GM18507 (cell line): Measurements from ENCODE around the gene IFIT5.
A peak's percentile ranks its signal among the peaks of the same experiment; 100 is the strongest.
"Not testable (repeated sequence)": the region's sequence is repeated elsewhere in the genome, so short reads cannot be mapped to it uniquely, and the experiment has no call there.

Source experiments
- DNase-seq: peaks from one replicate; pipeline ENCODE4 v3.0.0; 2011; ENCODE audit warnings: low read depth; ENCODE audit not compliant: insufficient read length; ENCODE audit errors: extremely low spot score
- FAIRE-seq: peaks from 2 replicates; lab custom pipeline; 2011; peaks lifted over from hg19 to GRCh38; lab: Jason Lieb, UNC

The IFIT5 gene

DNA sequence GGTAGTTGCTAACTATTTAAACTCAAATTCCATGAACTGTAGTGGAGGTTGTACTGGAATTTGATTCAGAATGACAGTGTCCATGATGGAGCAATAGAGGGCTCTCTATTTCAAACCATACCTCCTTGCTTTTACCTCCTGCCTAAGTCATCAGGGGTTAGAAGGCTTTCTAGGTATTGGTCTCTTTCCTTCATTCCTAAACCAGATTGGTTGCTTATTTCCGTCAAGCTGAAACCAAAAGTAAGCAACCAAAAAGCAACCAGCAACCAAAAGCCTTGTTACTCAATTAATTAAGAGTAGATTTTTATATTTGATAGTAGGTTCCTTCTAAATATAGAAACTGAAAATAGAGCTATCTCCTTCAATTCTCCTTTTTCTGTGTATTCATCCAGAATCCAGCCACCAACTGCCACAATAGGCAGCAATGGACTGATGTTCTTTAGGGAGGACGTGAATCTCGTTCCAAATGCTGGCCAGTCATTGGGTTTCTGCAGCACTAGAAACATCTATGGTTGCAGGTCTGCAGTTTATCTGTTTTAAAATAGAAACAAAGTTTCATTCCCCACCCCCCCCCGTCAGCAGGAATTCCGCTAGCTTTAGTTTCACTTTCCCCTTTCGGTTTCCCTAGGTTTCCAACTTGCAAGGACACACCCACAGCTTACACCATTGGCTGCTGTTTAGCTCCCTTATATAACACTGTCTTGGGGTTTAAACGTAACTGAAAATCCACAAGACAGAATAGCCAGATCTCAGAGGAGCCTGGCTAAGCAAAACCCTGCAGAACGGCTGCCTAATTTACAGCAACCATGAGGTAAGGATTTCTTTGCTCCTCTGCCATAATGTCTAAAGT, 22.2 kb upstream of the IFIT5 start, which contains the start of gene IFIT1:
IFIT1 (plus strand) TSS at position 717 of the 850 bp plus-strand sequence; CDS start at position 807, 90 bp downstream.
- FAIRE-seq: peak; percentile 95

DNA sequence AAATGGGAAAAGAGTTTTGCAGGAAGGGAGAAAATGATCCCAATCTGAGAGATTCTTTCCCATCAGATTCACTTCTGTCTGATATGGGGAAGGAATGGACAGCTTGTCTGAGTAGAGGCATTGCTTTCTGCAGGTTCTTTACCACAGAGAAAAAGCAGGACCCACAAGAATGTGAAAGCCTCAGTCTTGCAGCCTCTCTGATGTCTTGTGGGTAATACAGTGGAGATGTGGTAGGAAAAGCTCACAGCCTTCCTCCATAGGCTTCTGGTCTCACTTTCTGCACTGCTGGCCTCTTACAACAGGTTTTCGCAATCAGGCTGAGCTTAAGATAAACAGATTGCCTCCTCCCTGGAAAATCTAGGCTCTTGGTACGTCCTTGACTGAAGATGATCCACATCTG, 21.4 kb upstream of the IFIT5 start:
- DNase-seq (no peak), FAIRE-seq (no peak)

More for the DNA sequence above, 22.2 kb upstream of the IFIT5 start, which contains the start of gene IFIT1:
- DNase-seq: peak; percentile 42

DNA sequence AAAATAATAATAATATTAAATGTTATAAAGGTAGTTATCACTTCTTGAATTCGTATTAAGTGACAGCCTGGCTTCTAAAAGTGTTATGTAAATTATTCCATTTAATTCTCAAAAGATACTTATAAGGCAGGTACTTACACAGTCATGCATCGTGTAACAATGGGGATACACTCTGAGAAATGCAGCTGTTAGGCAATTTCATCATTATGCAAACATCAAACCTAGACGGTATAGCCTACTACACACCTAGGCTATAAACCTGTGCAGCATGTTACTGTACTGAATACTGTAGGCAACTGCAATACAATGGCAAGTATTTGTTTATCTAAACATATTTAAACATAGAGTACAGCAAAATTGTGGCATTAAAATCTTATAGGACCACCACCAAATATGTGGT, 20.5 kb upstream of the IFIT5 start:
- no peak for DNase-seq
- FAIRE-seq: no peak

DNA sequence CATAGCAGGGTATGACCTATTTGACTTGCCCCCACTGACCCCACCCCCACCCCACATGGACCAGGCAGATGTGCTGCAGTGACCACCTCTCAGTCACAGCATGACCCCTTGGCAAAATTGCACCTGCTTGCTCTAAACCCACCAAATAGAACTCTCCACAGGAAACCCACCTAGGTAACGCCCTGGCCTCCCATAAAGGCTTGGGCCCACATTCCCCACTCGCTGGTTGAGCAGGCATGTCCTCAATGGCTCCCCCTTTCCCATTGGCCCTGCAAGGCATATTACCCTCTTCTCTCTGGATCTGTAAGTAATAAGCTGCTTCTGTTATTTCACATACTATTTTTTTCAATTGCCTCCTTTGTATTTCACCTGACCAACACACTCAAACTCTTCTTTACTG, 19.2 kb upstream of the IFIT5 start:
- FAIRE-seq (no peak), DNase-seq (no peak)

DNA sequence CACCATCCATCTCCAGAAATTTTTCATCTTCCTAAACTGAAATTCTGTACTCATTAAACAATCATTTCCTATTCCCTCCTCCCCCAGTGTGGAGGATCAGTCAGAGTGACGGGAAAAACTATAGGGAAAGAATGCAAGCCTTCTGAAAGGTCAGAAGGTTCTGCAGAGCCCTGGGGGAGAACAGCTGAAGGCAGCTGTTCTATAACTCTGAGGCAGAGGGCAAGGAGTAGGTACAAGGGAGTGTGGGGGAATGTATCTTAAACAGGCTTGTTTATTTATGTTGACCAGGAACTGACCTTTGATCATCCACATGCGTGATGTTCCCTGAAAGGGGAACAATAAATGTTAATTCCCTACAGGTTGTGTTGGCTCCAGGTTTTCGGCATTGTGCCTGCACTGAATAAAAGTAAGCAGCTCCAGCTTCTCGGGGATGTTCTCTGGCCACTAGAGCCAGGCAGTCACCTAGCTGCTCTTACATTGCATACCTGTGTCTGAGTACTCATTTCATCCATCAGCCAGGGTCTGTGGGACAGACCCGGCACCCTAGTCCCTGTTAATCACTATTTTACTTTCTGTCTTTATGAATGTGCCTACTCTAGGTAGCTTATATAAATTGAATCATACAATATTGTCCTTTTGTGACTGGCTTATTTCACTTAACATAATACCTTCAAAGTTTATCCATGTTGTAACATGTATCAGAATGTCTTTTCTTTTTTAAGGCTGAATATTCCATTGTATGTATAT, 16.2 kb upstream of the IFIT5 start:
- FAIRE-seq: peak; percentile 33
- no peak for DNase-seq

DNA sequence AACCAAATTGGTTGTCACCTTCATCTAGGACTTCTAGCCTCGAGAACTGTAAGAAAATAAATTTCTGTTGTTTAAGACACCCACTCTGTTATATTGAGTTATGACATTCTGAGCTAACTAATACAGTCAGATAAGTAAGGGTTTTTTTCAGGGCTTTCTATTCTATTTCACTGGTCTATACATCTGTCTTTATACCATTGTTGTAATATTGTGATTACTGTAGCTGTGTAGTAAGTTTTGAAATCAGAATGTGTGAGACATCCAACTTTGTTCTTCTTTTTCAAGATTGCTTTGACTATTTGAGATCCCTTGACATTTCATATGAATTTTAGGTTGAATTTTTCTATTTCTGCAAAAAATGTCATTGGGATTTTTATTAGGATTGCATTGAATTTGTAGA, 14.4 kb upstream of the IFIT5 start:
- DNase-seq (no peak), FAIRE-seq (no peak)

DNA sequence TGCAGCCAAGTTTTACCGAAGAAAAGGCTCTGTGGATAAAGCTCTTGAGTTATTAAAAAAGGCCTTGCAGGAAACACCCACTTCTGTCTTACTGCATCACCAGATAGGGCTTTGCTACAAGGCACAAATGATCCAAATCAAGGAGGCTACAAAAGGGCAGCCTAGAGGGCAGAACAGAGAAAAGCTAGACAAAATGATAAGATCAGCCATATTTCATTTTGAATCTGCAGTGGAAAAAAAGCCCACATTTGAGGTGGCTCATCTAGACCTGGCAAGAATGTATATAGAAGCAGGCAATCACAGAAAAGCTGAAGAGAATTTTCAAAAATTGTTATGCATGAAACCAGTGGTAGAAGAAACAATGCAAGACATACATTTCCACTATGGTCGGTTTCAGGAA, 11.3 kb upstream of the IFIT5 start:
- DNase-seq (no peak), FAIRE-seq (no peak)

DNA sequence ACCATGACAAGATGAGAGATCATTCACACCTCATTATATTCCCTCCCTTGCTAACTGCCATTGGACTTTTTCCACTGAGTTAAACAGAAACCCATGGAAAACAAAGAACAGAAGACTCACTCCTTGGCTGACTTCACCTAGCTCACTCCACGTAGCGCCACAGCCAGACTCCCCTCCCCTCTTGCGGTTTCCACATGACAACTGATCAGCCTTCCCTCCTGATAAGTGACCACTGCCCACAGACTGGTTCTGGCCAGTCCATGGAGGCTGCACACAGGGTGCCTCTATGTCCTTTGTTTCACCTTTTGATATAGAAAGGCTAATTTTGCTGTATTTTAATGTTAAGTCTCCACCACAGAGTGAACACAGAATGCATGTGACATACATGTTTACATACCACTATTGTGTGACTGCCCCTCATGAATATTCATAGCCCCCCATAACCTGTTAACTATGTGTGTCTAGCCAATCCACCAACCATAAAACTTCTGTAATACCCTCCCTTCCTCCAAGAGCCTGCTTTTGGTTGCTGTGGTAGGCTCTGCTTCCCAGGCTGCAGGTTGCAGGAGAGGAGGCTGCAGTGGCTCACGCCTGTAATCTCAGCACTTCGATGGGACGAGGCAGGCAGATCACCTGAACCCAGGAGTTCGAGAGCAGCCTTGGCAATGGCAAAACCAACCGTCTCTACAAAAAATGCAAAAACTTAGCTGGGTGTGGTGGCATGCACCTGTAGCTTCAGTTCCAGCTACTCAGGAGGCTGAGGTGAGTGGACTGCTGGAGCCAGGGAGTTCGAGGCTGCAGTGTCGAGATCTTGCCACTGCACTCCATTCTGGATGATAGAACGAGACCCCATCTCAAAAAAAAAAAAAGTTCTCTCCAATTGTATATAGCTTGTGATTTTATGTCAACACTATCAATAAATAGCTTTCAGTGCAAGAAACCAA, 10.0 kb upstream of the IFIT5 start:
- FAIRE-seq (no peak), DNase-seq (no peak)

DNA sequence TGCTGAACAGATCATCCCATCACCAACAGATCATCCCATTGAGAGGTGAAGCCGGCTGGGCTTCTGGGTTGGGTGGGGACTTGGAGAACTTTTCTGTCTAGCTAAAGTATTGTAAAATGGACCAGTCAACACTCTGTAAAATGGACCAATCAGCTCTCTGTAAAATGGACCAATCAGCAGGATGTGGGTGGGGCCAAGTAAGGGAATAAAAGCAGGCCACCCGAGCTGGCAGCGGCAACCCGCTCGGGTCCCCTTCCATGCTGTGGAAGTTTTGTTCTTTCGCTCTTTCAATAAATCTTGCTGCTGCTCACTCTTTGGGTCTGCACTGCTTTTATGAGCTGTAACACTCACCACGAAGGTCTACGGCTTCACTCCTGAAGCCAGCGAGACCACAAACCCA, 8.2 kb upstream of the IFIT5 start:
- not testable (repeated sequence) for DNase-seq, FAIRE-seq

DNA sequence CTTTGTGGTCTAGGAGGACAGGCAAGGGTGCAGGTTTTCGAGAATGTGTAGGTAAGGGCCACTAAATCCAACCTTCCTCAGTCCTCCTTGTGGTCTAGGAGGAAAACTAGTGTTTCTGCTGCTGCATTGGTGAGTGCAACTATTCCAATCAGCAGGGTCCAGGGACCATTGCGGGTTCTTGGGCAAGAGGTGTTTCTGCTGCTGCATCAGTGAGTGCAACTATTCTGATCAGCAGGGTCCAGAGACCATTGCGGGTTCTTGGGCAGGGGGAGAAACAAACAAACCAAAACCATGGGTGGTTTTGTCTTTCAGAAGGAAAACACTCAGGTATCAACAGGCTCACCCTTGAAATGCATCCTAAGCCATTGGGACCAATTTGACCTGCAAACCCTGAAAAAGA, 6.6 kb upstream of the IFIT5 start:
- not testable (repeated sequence) for FAIRE-seq, DNase-seq

DNA sequence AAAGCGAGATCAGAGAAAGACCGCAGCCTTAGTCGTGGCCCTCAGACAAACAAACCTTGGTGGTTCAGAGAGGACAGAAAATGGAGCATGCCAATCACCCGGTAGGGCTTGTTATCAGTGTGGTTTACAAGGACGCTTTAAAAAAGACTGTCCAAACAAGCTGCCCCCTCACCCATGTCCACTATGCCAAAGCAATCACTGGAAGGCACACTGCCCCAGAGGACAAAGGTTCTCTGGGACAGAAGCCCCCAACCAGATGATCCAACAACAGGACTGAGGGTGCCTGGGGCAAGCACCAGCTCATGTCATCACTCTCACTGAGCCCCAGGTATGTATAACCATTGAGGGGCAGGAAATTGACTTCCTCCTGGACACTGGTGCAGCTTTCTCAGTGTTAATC, 5.1 kb upstream of the IFIT5 start:
- not testable (repeated sequence) for FAIRE-seq, DNase-seq

DNA sequence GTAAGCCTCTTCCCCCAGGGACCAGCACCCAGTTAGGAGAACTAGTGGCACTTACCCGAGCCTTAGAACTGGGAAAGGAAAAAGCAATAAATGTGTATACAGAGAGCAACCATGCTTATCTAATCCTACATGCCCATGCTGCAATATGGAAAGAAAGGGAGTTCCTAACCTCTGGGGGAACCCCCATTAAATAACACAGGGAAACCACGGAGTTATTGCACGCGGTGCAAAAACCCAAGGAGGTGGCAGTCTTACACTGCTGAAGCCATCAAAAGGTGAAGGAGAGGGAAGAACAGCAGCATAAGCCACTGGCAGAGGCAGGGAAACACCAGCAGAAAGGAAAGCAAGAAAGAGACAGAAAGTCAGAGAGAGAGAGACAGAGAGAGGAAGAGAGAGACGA, 3.8 kb upstream of the IFIT5 start:
- FAIRE-seq: not testable (repeated sequence)

DNA sequence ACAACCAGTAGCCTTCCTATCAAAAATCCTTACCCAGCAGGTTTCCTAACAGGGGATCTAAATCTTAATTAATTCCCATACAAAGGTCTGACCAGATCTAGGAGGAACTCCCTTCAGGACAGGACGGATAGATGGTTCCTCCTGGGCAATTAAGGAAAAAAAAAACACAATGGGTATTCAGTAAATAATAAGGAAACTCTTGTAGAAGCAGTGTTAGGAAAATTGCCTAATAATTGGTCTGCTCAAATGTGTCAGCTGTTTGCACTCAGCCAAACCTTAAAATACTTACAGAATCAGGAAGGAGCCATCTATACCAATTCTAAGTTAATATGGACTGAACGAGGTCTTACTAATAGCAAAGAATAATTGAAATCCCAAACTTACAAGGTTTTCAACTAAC, 3.2 kb upstream of the IFIT5 start:
- not testable (repeated sequence) for FAIRE-seq, DNase-seq

More for the DNA sequence above, 3.8 kb upstream of the IFIT5 start:
- DNase-seq: not testable (repeated sequence)

DNA sequence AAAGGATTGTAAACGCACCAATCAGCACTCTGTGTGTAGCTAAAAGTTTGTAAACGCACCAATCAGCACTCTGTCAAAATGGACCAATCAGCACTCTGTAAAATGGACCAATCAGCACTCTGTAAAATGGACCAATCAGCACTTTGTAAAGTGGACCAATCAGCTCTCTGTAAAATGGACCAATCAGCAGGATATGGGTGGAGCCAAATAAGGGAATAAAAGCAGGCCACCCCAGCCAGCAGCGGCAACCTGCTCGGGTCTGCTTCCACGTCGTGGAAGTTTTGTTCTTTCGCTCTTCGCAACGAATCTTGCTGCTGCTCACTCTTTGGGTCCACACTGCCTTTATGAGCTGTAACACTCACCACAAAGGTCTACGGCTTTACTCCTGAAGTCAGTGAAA, 2.1 kb upstream of the IFIT5 start:
- DNase-seq, FAIRE-seq: not testable (repeated sequence)

DNA sequence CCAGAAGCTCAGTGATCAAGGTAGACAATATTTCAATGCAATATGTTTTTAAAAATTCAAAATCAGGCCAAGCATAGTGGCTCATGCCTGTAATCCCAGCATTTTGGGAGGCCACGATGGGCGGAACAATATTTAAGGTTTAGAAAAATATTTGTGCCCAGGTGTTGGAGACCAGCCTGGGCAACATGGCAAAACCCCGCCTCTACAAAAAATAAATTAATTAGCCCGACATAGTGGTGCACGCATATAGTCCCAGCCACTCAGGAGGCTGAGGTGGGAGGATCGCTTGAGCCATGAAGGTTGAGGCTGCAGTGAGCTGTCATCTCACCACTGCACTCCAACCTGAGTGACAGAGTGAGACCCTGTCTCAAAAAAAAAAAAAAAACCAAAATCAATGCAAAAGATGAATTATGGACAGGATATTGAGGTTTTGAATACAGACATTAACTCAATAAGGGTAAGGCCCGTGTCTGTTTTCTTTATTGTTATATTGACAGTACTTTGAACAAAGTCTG, 913 bp upstream of the IFIT5 start:
- FAIRE-seq (no peak), DNase-seq (no peak)

DNA sequence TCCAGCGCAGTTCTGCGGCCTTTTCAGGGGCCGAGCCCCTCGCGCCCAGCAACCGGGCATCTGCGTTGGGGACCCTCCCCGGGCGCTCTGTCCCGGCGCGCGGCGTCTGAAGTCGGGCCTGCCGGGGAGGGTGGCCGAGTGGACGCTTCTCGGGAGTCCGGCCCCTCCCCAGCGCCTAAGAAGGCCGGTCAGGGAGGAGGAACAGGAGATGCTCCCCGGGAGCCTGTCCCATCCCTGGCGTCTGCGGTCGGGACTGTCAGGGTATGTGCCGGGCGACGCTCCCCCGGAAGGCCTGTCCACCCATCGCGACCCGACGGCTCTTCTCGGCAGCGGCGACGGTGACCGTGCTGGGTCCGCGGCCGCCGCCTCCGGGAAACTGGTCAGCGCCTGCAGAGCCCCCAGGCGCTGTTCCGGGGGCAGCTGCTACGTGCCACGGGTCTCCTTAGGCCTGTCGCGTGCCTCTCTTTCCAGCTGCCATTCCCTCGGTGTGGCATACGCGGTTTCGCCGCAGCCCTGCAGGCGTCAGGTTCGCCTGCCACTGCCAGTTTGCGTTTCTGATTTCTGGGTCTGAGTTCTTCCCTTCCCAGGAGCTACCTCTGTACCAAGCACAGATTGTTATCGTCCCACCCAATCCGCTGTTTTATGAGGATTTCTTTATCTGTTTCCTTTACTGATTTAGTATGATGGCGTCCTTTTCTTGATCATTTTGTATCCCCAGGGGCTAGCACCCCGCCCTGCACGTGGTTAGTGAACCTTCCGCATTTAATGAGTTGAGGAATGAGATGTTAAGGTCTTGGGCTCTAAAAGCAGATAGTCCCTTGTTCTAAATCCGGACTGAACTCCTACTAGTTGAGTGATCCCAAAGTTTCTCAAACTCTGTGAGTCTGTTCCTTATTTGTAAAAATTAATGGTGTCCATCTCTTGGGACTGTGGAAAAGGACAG, 782 bp downstream of the IFIT5 start:
- DNase-seq: no peak
- peak; percentile 74 for FAIRE-seq

DNA sequence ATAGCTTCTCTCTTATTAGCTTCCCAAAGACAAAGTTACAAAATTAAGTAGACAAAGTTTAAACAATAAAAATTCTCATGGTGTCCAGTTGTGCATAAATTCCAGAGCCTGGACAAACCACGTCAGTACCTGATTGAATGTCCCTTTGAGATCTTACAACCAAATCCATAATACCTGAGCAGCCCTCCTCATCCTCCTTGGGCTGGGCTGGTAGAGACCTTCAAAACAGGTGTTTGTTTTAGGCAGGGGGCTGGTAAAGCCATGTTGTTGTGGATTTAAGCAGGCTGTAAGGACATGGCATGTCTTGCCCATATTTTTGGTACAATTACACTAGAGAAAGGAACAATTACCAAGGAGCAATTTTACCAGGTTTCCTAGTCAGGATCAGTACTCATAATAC, 2.1 kb downstream of the IFIT5 start:
- no peak for FAIRE-seq
- no peak for DNase-seq

DNA sequence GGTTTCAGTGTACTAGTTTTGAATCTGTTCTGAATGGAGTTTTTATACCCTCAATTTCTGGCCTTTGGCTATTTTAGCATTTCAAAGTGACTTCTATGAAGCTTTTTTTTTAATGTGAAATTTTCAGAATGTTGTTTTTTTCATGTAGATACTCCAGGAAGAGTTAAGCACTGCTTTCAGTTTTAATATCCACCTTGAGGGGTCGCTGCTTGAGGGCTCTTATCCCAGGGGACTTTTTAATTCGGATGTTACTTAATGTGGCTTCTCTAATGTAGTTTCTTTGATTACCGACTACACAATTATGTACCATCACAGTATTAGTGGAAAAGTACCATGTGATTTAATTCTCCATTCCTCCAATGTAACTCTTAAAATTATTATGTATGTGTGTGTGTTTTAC, 5.2 kb downstream of the IFIT5 start:
- DNase-seq: no peak

More for the DNA sequence above, 5.2 kb downstream of the IFIT5 start:
- peak; percentile 54 for FAIRE-seq
